Hepatocyte (in vitro differentiated cells): Measurements from ENCODE around the gene NAB1. TPM values are rescaled to one million over a fixed set of nuclear protein-coding genes. Genes with fewer than 3 reads are reported as not detected.

Experiments used
- DNase-seq: peaks from one replicate; pipeline ENCODE4 v3.0.0-alpha.2; 2016; ENCODE audit warnings: low spot score
- H2AFZ ChIP-seq: fragments of 200-600 bp; sonication (generic); 2 replicates; pipeline ENCODE4 v1.6.0; 2016; ENCODE audit warnings: antibody characterized with exemption, mild to moderate bottlenecking
- H3K27ac ChIP-seq: fragments of 200-600 bp; sonication (generic); 2 replicates; pipeline ENCODE4 v1.5.1; 2016; ENCODE audit warnings: mild to moderate bottlenecking
- H3K27me3 ChIP-seq: fragments of 200-600 bp; sonication (generic); 2 replicates; pipeline ENCODE4 v1.6.1; 2016
- H3K36me3 ChIP-seq: fragments of 200-600 bp; sonication (generic); replicated peaks from 2 replicates; pipeline ENCODE4 v1.5.1; 2016; ENCODE audit warnings: low read depth; ENCODE audit not compliant: insufficient read depth
- H3K4me1 ChIP-seq: fragments of 200-600 bp; sonication (generic); 2 replicates; pipeline ENCODE4 v1.5.1; 2016; ENCODE audit warnings: mild to moderate bottlenecking, moderate library complexity; ENCODE audit not compliant: insufficient read depth
- H3K4me2 ChIP-seq: fragments of 200-600 bp; sonication (generic); 2 replicates; pipeline ENCODE4 v1.6.0; 2016
- H3K4me3 ChIP-seq: fragments of 200-600 bp; sonication (generic); 2 replicates; pipeline ENCODE4 v1.5.1; 2016; ENCODE audit warnings: mild to moderate bottlenecking
- H3K79me2 ChIP-seq: fragments of 200-600 bp; sonication (generic); 2 replicates; pipeline ENCODE4 v1.6.0; 2017; ENCODE audit warnings: mild to moderate bottlenecking
- H3K9me2 ChIP-seq: fragments of 200-600 bp; sonication (generic); replicated peaks from 2 replicates; pipeline ENCODE4 v1.6.0; 2017; ENCODE audit warnings: mild to moderate bottlenecking; ENCODE audit not compliant: insufficient read depth
- H3K9me3 ChIP-seq: fragments of 200-600 bp; sonication (generic); 2 replicates; pipeline ENCODE4 v1.5.1; 2016; ENCODE audit warnings: low read depth, mild to moderate bottlenecking
- H4K20me1 ChIP-seq: fragments of 200-600 bp; sonication (generic); 2 replicates; pipeline ENCODE4 v1.6.0; 2016; ENCODE audit warnings: mild to moderate bottlenecking; ENCODE audit not compliant: insufficient read depth, poor library complexity, severe bottlenecking
- CTCF ChIP-seq: fragments of 200-600 bp; sonication (generic); IDR thresholded peaks from 2 replicates; pipeline ENCODE4 v1.5.1; 2016; ENCODE audit warnings: antibody characterized with exemption, mild to moderate bottlenecking; ENCODE audit not compliant: poor library complexity
- EZH2 ChIP-seq: fragments of 200-600 bp; sonication (generic); IDR thresholded peaks from 2 replicates; pipeline ENCODE4 v1.6.1; 2016; ENCODE audit warnings: antibody characterized with exemption, mild to moderate bottlenecking, borderline replicate concordance
- EZH2phosphoT487 ChIP-seq: fragments of 200-600 bp; sonication (generic); IDR thresholded peaks from one replicate; pipeline ENCODE4 v1.6.1; 2018; ENCODE audit warnings: antibody characterized with exemption, mild to moderate bottlenecking, low read depth, moderate library complexity; ENCODE audit not compliant: unreplicated experiment, severe bottlenecking
- WGBS: methylation state at CpG from one replicate; pipeline ENCODE4 v1.1.6; 2016; ENCODE audit warnings: low lambda C conversion rate; ENCODE audit errors: missing lambda C conversion rate; 5-methylcytosine and 5-hydroxymethylcytosine counted together
- polyA plus RNA-seq: library from polyadenylated mRNA; unstranded; fragments of >200 nt; fragmentation: Nextera tagmentation; extraction: Ambion mirVana; gene quantifications from 2 replicates; pipeline ENCODE4 v1.2.1, GENCODE V29; 2016
- total RNA-seq: library from RNA; depleted of rRNA; stranded (reverse); fragments of >200 nt; gene quantifications from 2 replicates; pipeline ENCODE4 v1.2.3, GENCODE V29; 2014

Gene NAB1
- total and polyA plus RNA-seq, 2 experiments from 2014 or later, result 9.9 to 46.6 TPM

- no peak for DNase-seq
- no peak for TF ChIP-seq EZH2phosphoT487
- no peak for TF ChIP-seq CTCF
- TF ChIP-seq EZH2, result no peak
- Histone ChIP-seq H3K27ac (no peak overlapping the region), H3K27me3 (no peaks in the 10 kb centered on the region), H3K9me3 (no peaks in the 10 kb centered on the region), H3K79me2 (peaks cover 3% of the 10 kb centered on the region), H4K20me1 (no peaks in the 10 kb centered on the region), H3K4me2 (no peak overlapping the region), H3K9me2 (no peaks in the 10 kb centered on the region), H3K4me1 (no peaks in the 10 kb centered on the region), H2AFZ (no peak overlapping the region), H3K4me3 (no peak overlapping the region), H3K36me3 (no peaks in the 10 kb centered on the region)
- WGBS, result 76% methylated on average over 4 of the region's 4 CpGs
These were observed 28.4 kb downstream of the NAB1 start for GRCh38 chr2:190677255-190677654.

- Histone ChIP-seq H3K4me3 (no peak overlapping the region), H3K79me2 (peaks cover 2% of the 10 kb centered on the region), H3K4me1 (no peaks in the 10 kb centered on the region), H2AFZ (no peak overlapping the region), H3K27me3 (no peaks in the 10 kb centered on the region), H3K9me3 (no peaks in the 10 kb centered on the region), H4K20me1 (no peaks in the 10 kb centered on the region), H3K9me2 (no peaks in the 10 kb centered on the region), H3K27ac (no peak overlapping the region), H3K4me2 (no peak overlapping the region), H3K36me3 (no peaks in the 10 kb centered on the region)
- no peak for TF ChIP-seq CTCF
- no peak for TF ChIP-seq EZH2phosphoT487
- 73% methylated on average over 6 of the region's 6 CpGs for WGBS
- DNase-seq, result no peak
These were observed 29.7 kb downstream of the NAB1 start for GRCh38 chr2:190678444-190679162.

- Histone ChIP-seq H3K4me2 (no peak overlapping the region), H3K27ac (no peak overlapping the region), H3K9me2 (no peaks in the 10 kb centered on the region), H3K9me3 (no peaks in the 10 kb centered on the region), H3K79me2 (no peaks in the 10 kb centered on the region), H2AFZ (no peak overlapping the region), H3K4me3 (no peak overlapping the region), H4K20me1 (no peaks in the 10 kb centered on the region), H3K4me1 (no peaks in the 10 kb centered on the region), H3K36me3 (no peaks in the 10 kb centered on the region), H3K27me3 (no peaks in the 10 kb centered on the region)
- TF ChIP-seq EZH2 (no peak), EZH2phosphoT487 (no peak), CTCF (no peak)
- DNase-seq, result no peak
- 93% methylated on average over 1 of the region's 1 CpG for WGBS
These were observed 30.5 kb downstream of the NAB1 start for GRCh38 chr2:190679391-190679790.
